HCT116 (cell line): ENCODE results near the gene DYNLT4. TPM values are rescaled to one million over a fixed set of nuclear protein-coding genes. Genes with fewer than 3 reads are reported as not detected.

ENCODE experiments used
- ATAC-seq: fragments of 200-7000 bp; cut with Tn5 transposase; 2 replicates; pipeline ENCODE4 v1.9.1; 2020; ENCODE audit warnings: mild to moderate bottlenecking, moderate library complexity
- BruUV-seq: library from RNA; stranded (reverse); fragments of 400-500 nt; replicated peaks from 2 replicates; lab custom pipeline; 2021; lab: Mats Ljungman, UMichigan
- CTCF ChIA-PET: fragments of 300-600 bp; sonication (Branson Sonifier 250); formaldehyde crosslinking; loops from one replicate; lab custom pipeline; 2021; ENCODE audit warnings: antibody characterized with exemption; lab: Charles Lee
- POLR2A ChIA-PET: fragments of 300-600, 350-600 bp; sonication (Branson Sonifier 250); formaldehyde crosslinking; loops from one replicate; lab custom pipeline; 2021; ENCODE audit warnings: antibody characterized with exemption; lab: Charles Lee
- RAD21 ChIA-PET, 2 experiments: fragments of 300-600 bp; sonication (Branson Sonifier 250); formaldehyde crosslinking; loops; one replicate each; lab custom pipeline; 2023; ENCODE audit warnings: low total read pairs in 2 of 2; ENCODE audit not compliant: uncharacterized antibody in 2 of 2, unreplicated experiment in 2 of 2, low non-redundant PET in 1 of 2; lab: Charles Lee
- DNase-seq: peaks from one replicate; pipeline ENCODE4 v3.0.0-alpha.2; 2010; ENCODE audit warnings: low read depth, low spot score
- H2AFZ ChIP-seq: fragments of 200-600 bp; shearing (Covaris generic), sonication (generic); 2 replicates; pipeline ENCODE4 v1.6.1; 2017; ENCODE audit warnings: low read depth, mixed run types, mixed read lengths, antibody characterized with exemption, low read length; ENCODE audit not compliant: poor library complexity, severe bottlenecking
- H3K27ac ChIP-seq: 2 replicates; pipeline ENCODE4 v1.5.1; 2012; ENCODE audit warnings: low read depth, low read length
- H3K27me3 ChIP-seq: fragments of 200-600 bp; sonication (generic); 2 replicates; pipeline ENCODE4 v1.6.1; 2016; ENCODE audit warnings: mixed run types, low read length, mixed read lengths; ENCODE audit not compliant: insufficient read depth
- H3K36me3 ChIP-seq, 2 experiments: fragments of 200-500 bp in 1 of 2; fragments of 200-600 bp in 1 of 2; sonication (Bioruptor generic) in 1 of 2; sonication (generic) in 1 of 2; 2 replicates each; pipeline versions ENCODE4 v1.5.1 to v1.6.1; 2014 to 2016; ENCODE audit warnings: low read length in 2 of 2, inconsistent platforms in 1 of 2, mixed read lengths in 1 of 2, mixed run types in 1 of 2; ENCODE audit not compliant: insufficient read depth in 2 of 2, control insufficient read depth in 1 of 2
- H3K4me1 ChIP-seq, 2 experiments: fragments of 200-600 bp in 1 of 2; sonication (generic) in 1 of 2; 2 replicates each; pipeline versions ENCODE4 v1.5.1 to v1.6.1; 2012 to 2017; ENCODE audit warnings: low read length in 2 of 2, inconsistent platforms in 1 of 2, mild to moderate bottlenecking in 1 of 2, mixed read lengths in 1 of 2, mixed run types in 1 of 2, moderate library complexity in 1 of 2; ENCODE audit not compliant: insufficient read depth in 2 of 2, control insufficient read depth in 1 of 2
- H3K4me2 ChIP-seq: fragments of 200-600 bp; sonication (generic); 2 replicates; pipeline ENCODE4 v1.6.1; 2017; ENCODE audit warnings: mixed run types, low read length, mixed read lengths
- H3K4me3 ChIP-seq, 2 experiments: fragments of 200-600 bp in 1 of 2; sonication (generic) in 1 of 2; replicated peaks in 1 of 2; 2 replicates each; pipeline ENCODE4 v1.5.1; 2011 to 2016; ENCODE audit warnings: low read length in 2 of 2, control low read depth in 1 of 2, low read depth in 1 of 2, mild to moderate bottlenecking in 1 of 2, mixed read lengths in 1 of 2, mixed run types in 1 of 2
- H3K79me2 ChIP-seq: fragments of 200-600 bp; sonication (generic); 2 replicates; pipeline ENCODE4 v1.6.1; 2017; ENCODE audit warnings: mild to moderate bottlenecking, mixed run types, low read length, moderate library complexity, mixed read lengths; ENCODE audit not compliant: insufficient read depth
- H3K9ac ChIP-seq: fragments of 200-600 bp; sonication (generic); 2 replicates; pipeline ENCODE4 v1.6.1; 2016; ENCODE audit warnings: low read length, mixed read lengths
- H3K9me2 ChIP-seq: fragments of 200-600 bp; sonication (generic), shearing (Covaris generic); 2 replicates; pipeline ENCODE4 v1.6.1; 2017; ENCODE audit warnings: mixed run types, mild to moderate bottlenecking, moderate library complexity; ENCODE audit not compliant: insufficient read depth
- H3K9me3 ChIP-seq, 2 experiments: fragments of 200-500 bp in 1 of 2; fragments of 200-600 bp in 1 of 2; sonication (Bioruptor generic) in 1 of 2; sonication (generic) in 1 of 2; 2 replicates each; pipeline ENCODE4 v1.6.1; 2014 to 2017; ENCODE audit warnings: low read length in 2 of 2, mixed read lengths in 2 of 2, inconsistent platforms in 1 of 2, low read depth in 1 of 2, mild to moderate bottlenecking in 1 of 2, mixed run types in 1 of 2, moderate library complexity in 1 of 2; ENCODE audit not compliant: control insufficient read depth in 1 of 2, insufficient read depth in 1 of 2
- H4K20me1 ChIP-seq: fragments of 200-600 bp; sonication (generic), shearing (Covaris generic); 2 replicates; pipeline ENCODE4 v1.6.1; 2017; ENCODE audit warnings: mixed run types, mild to moderate bottlenecking, moderate library complexity; ENCODE audit not compliant: insufficient read depth
- ELF1 ChIP-seq: IDR thresholded peaks from 2 replicates; pipeline ENCODE4 v1.6.1; 2012; ENCODE audit warnings: low read depth, borderline replicate concordance
- ZFX ChIP-seq: fragments of 450-650 bp; IDR thresholded peaks from 2 replicates; pipeline ENCODE4 v1.6.1; 2017
- intact Hi-C: fragments of 100-400 bp; cut with micrococcal nuclease; formaldehyde crosslinking; loops from 2 replicates; pipeline ENCODE4 v1.10.0; 2022
- total RNA-seq: library from RNA; stranded (reverse); gene quantifications from one replicate; pipeline ENCODE4 v1.2.1, GENCODE V29; 2021; ENCODE audit not compliant: unreplicated experiment
- TF ChIP-seq, protein P1 (sequence below): IDR thresholded peaks from 2 replicates; pipeline ENCODE4 v1.6.1; 2011; ENCODE audit warnings: mild to moderate bottlenecking, low read length, moderate library complexity; ENCODE audit not compliant: insufficient replicate concordance; ENCODE audit errors: extremely low read depth
- TF ChIP-seq, protein P2 (sequence below): IDR thresholded peaks from 2 replicates; pipeline ENCODE4 v1.6.1; 2012

The DYNLT4 gene
- total RNA-seq, 1 experiment from 2014 or later, result 0.96 TPM

DNA sequence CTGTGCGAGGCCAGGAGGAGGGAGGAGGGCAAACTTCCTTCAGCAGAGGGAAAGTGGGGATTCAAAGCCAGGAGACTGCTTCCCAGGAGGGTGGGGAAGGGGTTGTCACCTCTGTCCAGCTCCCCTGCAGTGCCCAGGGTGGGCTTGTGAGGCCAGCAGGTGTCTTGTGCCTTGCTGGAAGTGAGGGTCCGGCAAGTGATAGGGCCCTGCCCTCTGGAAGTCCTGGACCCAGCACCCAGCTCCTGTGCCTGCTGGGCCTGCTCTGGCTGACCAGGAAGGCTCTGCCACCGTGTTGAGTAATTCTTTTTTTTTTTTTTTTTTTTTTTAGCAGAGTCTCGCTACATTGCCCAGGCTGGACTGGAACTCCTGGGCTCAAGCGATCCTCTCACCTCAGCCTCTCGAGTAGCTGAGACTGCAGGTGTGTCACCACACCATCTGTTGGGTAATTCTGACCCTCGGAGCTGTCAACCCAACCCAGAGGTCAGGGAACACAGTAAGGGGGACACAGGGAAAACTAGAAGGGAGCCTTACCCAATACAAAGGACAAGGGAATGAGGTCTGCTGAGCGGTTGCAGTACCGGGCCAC lies 20.2 kb downstream of the DYNLT4 start:
- peak overlapping the region; percentile 52; the same call in 1 of the 2 replicates for H3K27ac ChIP-seq
- no peaks in the 10 kb centered on the region for H4K20me1 ChIP-seq
- peak overlapping the region; percentile 81 for H3K4me2 ChIP-seq
- H3K4me1 ChIP-seq, result peaks cover 6 to 24% of the 10 kb centered on the region in 2 experiments
- POLR2A ChIA-PET, result interaction anchor here (0.7 to 3.7 kb wide), 5 partner anchors 11 to 68 kb away, joined by 3 to 16 read pairs (median 7); partner anchors contain the start of genes RNU5D-1 and RPS8
- intact Hi-C loops, result loop anchor here (5.0 kb wide), 1 partner anchor 785 kb away; no protein-coding TSS in a partner anchor
- H3K36me3 ChIP-seq, result no peaks in the 10 kb centered on the region
- H3K9me2 ChIP-seq, result no peaks in the 10 kb centered on the region
- TF ChIP-seq ZFX, result no peak
- TF ChIP-seq, protein P1, sequence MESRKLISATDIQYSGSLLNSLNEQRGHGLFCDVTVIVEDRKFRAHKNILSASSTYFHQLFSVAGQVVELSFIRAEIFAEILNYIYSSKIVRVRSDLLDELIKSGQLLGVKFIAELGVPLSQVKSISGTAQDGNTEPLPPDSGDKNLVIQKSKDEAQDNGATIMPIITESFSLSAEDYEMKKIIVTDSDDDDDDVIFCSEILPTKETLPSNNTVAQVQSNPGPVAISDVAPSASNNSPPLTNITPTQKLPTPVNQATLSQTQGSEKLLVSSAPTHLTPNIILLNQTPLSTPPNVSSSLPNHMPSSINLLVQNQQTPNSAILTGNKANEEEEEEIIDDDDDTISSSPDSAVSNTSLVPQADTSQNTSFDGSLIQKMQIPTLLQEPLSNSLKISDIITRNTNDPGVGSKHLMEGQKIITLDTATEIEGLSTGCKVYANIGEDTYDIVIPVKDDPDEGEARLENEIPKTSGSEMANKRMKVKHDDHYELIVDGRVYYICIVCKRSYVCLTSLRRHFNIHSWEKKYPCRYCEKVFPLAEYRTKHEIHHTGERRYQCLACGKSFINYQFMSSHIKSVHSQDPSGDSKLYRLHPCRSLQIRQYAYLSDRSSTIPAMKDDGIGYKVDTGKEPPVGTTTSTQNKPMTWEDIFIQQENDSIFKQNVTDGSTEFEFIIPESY, result no peak
- no peak for TF ChIP-seq ELF1
- TF ChIP-seq, protein P2, sequence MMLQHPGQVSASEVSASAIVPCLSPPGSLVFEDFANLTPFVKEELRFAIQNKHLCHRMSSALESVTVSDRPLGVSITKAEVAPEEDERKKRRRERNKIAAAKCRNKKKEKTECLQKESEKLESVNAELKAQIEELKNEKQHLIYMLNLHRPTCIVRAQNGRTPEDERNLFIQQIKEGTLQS, result no peak
- TF ChIP-seq, all 23 proteins: peak for 0
- Histone ChIP-seq H2AFZ (no peak overlapping the region), H3K27me3 (no peaks in the 10 kb centered on the region), H3K4me3 (no peak overlapping the region; a peak in 1 of 4 replicates), H3K9me3 (no peaks in the 10 kb centered on the region), H3K9ac (peak overlapping the region; percentile 63), H3K79me2 (no peaks in the 10 kb centered on the region)
- ATAC-seq (no peak), DNase-seq (no peak)
- no TSS peak for BruUV-seq
- ChIA-PET RAD21 (no interaction called here), CTCF (interaction anchor here (1.5 kb wide), 1 partner anchor 10 kb away, joined by 5 read pairs; no protein-coding TSS in a partner anchor)
